OCI-LY3 (cell line): ENCODE results near the gene FTO.
"Not testable (repeated sequence)": the region's sequence is repeated elsewhere in the genome, so short reads cannot be mapped to it uniquely, and the experiment has no call there.

ENCODE experiments used
- CTCF ChIP-seq: fragments of 200-600, 300-600 bp; sonication (generic); IDR thresholded peaks from 2 replicates; pipeline ENCODE4 v1.5.1; 2014; ENCODE audit warnings: antibody characterized with exemption, low read length, low read depth
- EZH2phosphoT487 ChIP-seq: fragments of 200-600 bp; shearing (Covaris generic); IDR thresholded peaks from 2 replicates; pipeline ENCODE4 v1.6.1; 2018; ENCODE audit warnings: antibody characterized with exemption, mixed run types, low read depth

GRCh38 chr16:53685334-53685733, 18.6 kb upstream of the FTO start:
- TF ChIP-seq CTCF, EZH2phosphoT487: not testable (repeated sequence)
